ENCODE results near the gene CNTN6. TPM values are rescaled to one million over a fixed set of nuclear protein-coding genes. Genes with fewer than 3 reads are reported as not detected.

CNTN6 gene
- total RNA-seq, 4 donors from 2014 or later: not detected

DNA sequence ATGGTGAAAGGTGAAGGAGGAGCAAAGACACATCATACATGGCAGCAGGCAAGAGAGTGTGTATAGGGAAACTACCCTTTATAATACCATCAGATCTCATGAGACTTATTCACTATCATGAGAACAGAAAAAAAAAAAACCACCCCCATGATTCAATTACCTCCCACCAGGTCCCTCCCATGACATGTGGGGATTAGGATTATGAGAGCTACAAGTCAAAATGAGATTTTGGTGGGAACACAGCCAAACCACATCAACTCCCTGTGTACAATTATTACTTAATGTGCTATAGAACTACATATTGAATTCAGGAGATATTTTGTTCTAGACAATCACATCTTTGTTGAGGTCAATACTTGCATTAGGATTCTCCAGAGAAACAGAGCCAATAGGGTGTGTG, 313.4 kb downstream of the CNTN6 start:
- Histone ChIP-seq H3K27ac (no peak overlapping the region), H3K36me3 (no peaks in the 10 kb centered on the region), H3K4me1 (no peaks in the 10 kb centered on the region), H3K9me3 (no peaks in the 10 kb centered on the region), H3K27me3 (no peaks in the 10 kb centered on the region), H3K4me3 (no peak overlapping the region)
- DNase-seq: no peak
- TF ChIP-seq, protein P1, sequence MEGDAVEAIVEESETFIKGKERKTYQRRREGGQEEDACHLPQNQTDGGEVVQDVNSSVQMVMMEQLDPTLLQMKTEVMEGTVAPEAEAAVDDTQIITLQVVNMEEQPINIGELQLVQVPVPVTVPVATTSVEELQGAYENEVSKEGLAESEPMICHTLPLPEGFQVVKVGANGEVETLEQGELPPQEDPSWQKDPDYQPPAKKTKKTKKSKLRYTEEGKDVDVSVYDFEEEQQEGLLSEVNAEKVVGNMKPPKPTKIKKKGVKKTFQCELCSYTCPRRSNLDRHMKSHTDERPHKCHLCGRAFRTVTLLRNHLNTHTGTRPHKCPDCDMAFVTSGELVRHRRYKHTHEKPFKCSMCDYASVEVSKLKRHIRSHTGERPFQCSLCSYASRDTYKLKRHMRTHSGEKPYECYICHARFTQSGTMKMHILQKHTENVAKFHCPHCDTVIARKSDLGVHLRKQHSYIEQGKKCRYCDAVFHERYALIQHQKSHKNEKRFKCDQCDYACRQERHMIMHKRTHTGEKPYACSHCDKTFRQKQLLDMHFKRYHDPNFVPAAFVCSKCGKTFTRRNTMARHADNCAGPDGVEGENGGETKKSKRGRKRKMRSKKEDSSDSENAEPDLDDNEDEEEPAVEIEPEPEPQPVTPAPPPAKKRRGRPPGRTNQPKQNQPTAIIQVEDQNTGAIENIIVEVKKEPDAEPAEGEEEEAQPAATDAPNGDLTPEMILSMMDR (IDR thresholded peaks at IDR 0.05): no peak
- intact Hi-C loops (cut with DNase I): no loop called here

DNA sequence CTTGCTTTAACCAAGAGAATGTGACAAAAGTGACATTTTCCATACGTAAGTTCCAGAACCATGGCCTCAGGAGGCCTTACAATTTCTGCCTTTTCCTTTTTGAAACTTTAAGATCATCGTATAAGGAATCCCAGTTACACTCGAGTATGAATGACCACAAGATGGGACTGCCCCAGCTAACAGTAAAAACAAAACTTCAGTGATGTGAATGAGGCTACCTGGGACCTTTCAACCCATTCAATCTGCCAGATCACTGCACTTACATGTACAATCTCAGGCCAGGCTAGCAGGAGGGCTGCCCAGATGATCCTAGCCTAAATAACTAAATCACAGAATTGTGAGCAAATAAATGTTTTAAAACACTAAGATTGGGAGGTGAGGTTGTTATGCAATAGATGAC, 328.8 kb downstream of the CNTN6 start:
- no peak for DNase-seq
- no peak for TF ChIP-seq POLR2A (IDR thresholded peaks at IDR 0.05)
- TF ChIP-seq, protein P1 (IDR thresholded peaks at IDR 0.05): no peak
- Histone ChIP-seq H3K4me3 (no peak overlapping the region), H3K9me3 (peaks cover 0 to 3% (median 0%) of the 10 kb centered on the region in 3 donors), H3K27ac (no peak overlapping the region), H3K36me3 (no peaks in the 10 kb centered on the region), H3K4me1 (no peaks in the 10 kb centered on the region), H3K27me3 (no peaks in the 10 kb centered on the region)
- 60 to 64% methylated on average over 3 of the region's 3 CpGs for WGBS, 2 donors
- intact Hi-C loops (cut with DNase I): no loop called here

DNA sequence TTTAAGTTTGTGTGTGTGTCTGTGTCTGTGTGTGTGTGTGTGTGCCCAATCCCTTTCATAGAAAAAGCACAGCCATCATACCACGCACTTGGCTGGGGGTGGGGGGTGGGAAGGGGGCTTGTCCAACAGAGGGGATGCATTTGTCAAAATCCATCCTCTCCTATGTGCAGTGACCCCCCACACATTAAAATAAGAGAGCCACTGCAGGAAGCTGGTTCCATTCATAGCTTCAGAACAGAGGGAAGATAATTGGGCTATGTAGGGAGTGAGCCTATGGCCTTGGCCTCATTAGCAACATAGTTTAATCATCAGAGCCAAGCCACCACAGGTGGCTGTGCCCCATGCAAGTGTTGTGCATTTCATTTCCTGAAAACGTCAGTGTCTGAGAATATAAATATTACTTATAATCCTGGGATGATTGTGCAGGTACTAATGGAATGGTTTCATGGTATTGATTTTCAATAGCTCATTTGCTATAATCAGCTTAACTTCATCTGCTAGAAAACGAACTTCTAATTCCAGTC, 330.8 kb downstream of the CNTN6 start:
- Histone ChIP-seq H3K4me1 (no peaks in the 10 kb centered on the region), H3K9me3 (peaks cover 0 to 8% (median 0%) of the 10 kb centered on the region in 3 donors), H3K36me3 (no peaks in the 10 kb centered on the region), H3K27ac (no peak overlapping the region), H3K4me3 (no peak overlapping the region), H3K27me3 (no peaks in the 10 kb centered on the region)
- DNase-seq: no peak
- TF ChIP-seq, protein P1 (IDR thresholded peaks at IDR 0.05): no peak
- TF ChIP-seq POLR2A (IDR thresholded peaks at IDR 0.05): no peak
- intact Hi-C loops (cut with DNase I): no loop called here
- WGBS, 2 donors: 30 to 55% methylated on average over 3 of the region's 3 CpGs

DNA sequence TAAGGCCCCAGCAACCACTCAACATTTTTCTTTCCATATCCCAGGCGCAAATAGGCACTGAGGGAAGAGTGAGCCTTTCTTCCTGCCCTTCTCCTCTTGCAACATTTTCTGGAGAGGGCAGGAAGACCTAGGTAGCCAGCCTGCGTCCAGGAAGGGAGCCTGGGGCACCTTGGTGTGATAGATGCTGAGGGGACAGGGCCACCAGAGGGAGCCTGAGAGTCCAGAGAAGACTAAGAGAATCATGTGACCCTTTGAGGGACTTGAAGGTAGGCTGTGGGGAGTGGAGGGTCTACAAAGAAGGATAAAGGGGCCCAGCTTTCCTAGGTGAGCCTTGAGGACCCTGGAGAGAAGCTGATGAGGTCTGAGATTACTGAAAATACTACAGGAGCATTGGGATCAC, 346.6 kb downstream of the CNTN6 start:
- Histone ChIP-seq H3K36me3 (no peaks in the 10 kb centered on the region), H3K4me3 (no peak overlapping the region), H3K4me1 (no peaks in the 10 kb centered on the region), H3K27me3 (no peaks in the 10 kb centered on the region), H3K27ac (no peak overlapping the region), H3K9me3 (no peaks in the 10 kb centered on the region)
- TF ChIP-seq, protein P1 (IDR thresholded peaks at IDR 0.05): no peak
- TF ChIP-seq POLR2A (IDR thresholded peaks at IDR 0.05): no peak
- 60% methylated on average over 2 of the region's 2 CpGs for WGBS, 2 donors
- no peak for DNase-seq
- intact Hi-C loops (cut with DNase I): no loop called here

DNA sequence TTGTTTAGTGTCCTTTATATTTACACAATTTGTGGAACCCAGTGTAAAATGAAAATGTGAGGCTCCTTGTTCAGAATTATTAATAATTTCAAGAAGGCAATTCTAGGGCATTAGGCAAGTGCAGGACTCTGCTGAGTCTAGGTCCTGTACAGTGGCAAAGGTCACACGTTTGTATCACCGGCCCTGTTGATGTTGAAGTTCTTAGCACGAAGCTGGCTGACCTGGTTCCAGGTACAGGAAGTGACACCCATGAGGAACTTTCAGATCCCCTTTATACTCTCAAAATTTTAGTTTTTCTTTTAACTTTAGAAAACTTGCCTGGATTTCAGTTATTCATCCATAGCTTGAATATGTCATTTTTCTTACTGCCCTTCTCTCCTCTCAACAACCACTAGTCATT, 349.4 kb downstream of the CNTN6 start:
- H3K36me3 ChIP-seq: no peaks in the 10 kb centered on the region
- intact Hi-C loops (cut with DNase I): no loop called here
- no peaks in the 10 kb centered on the region for H3K4me1 ChIP-seq
- 65 to 82% methylated on average over 3 of the region's 3 CpGs for WGBS, 2 donors
- H3K9me3 ChIP-seq: no peaks in the 10 kb centered on the region
- no peak for DNase-seq
- TF ChIP-seq POLR2A (IDR thresholded peaks at IDR 0.05): no peak
- TF ChIP-seq, protein P1 (IDR thresholded peaks at IDR 0.05): no peak
- no peak overlapping the region for H3K27ac ChIP-seq
- H3K27me3 ChIP-seq: no peaks in the 10 kb centered on the region
- no peak overlapping the region for H3K4me3 ChIP-seq
